Fibroblast of skin of abdomen (primary cell): ENCODE measurements around the gene BCKDHA.
"Not testable (repeated sequence)": the region's sequence is repeated elsewhere in the genome, so short reads cannot be mapped to it uniquely, and the experiment has no call there.

Experiments
- DNase-seq: peaks from one replicate; pipeline ENCODE4 v3.0.0-alpha.2; 2013

The BCKDHA gene

GRCh38 chr19:41426952-41427646 is 29.5 kb downstream of the BCKDHA start, which contains the start of gene B3GNT8:
Gene B3GNT8, minus strand, starts transcription at chr19:41427374. Its CDS starts 596 bp downstream, at chr19:41426778.
- peak; percentile 63 for DNase-seq

GRCh38 chr19:41427647-41428480 is 30.2 kb downstream of the BCKDHA start:
- no peak for DNase-seq

GRCh38 chr19:41428481-41428859 is 30.9 kb downstream of the BCKDHA start:
- DNase-seq = no peak

- DNase-seq = no peak
Measured at GRCh38 chr19:41430922-41431321, 33.3 kb downstream of the BCKDHA start.

GRCh38 chr19:41431426-41432386 is 34.1 kb downstream of the BCKDHA start:
- DNase-seq = no peak

- DNase-seq = no peak
Measured at GRCh38 chr19:41433171-41433570, 35.6 kb downstream of the BCKDHA start.

GRCh38 chr19:41434450-41434849 is 36.8 kb downstream of the BCKDHA start:
- DNase-seq = no peak

- DNase-seq = not testable (repeated sequence)
Measured at GRCh38 chr19:41435376-41435775, 37.8 kb downstream of the BCKDHA start.

- no peak for DNase-seq
Measured at GRCh38 chr19:41435936-41436673, 38.5 kb downstream of the BCKDHA start.

GRCh38 chr19:41436674-41436951 is 39.0 kb downstream of the BCKDHA start:
- DNase-seq = no peak

GRCh38 chr19:41437944-41438574 is 40.4 kb downstream of the BCKDHA start:
- DNase-seq = no peak

- DNase-seq = peak; percentile 97
Measured at GRCh38 chr19:41439441-41440222, 42.0 kb downstream of the BCKDHA start, which contains the start of gene DMAC2. Gene DMAC2, minus strand, starts transcription at chr19:41439912. Its CDS starts 13 bp downstream, at chr19:41439899.

- no peak for DNase-seq
Measured at GRCh38 chr19:41441321-41441945, 43.8 kb downstream of the BCKDHA start.

GRCh38 chr19:41442473-41443355 is 45.1 kb downstream of the BCKDHA start, which contains the start of gene ERICH4:
Gene ERICH4, plus strand, starts transcription at chr19:41443156. Its CDS starts 14 bp downstream, at chr19:41443170.
- DNase-seq = no peak

GRCh38 chr19:41443813-41444455 is 46.3 kb downstream of the BCKDHA start:
- DNase-seq = no peak

GRCh38 chr19:41445575-41445974 is 48.0 kb downstream of the BCKDHA start:
- no peak for DNase-seq

GRCh38 chr19:41447732-41448332 is 50.2 kb downstream of the BCKDHA start:
- no peak for DNase-seq
